Epithelial cell of alveolus of lung (primary cell): Measurements from ENCODE around the gene ZFP69B. TPM values are rescaled to one million over a fixed set of nuclear protein-coding genes. Genes with fewer than 3 reads are reported as not detected.

ENCODE experiments used
- total RNA-seq: library from RNA; depleted of rRNA; stranded (reverse); fragments of >200 nt; gene quantifications from 2 replicates; pipeline ENCODE4 v1.2.1, GENCODE V29; 2015

The ZFP69B gene
- 0.32 and 4.5 TPM in 2 replicates for total RNA-seq

GRCh38 chr1:40449684-40450494, at the start of gene ZFP69B:
Gene ZFP69B, plus strand, starts transcription at chr1:40450476. Its CDS starts 486 bp downstream, at chr1:40450962.

DNA sequence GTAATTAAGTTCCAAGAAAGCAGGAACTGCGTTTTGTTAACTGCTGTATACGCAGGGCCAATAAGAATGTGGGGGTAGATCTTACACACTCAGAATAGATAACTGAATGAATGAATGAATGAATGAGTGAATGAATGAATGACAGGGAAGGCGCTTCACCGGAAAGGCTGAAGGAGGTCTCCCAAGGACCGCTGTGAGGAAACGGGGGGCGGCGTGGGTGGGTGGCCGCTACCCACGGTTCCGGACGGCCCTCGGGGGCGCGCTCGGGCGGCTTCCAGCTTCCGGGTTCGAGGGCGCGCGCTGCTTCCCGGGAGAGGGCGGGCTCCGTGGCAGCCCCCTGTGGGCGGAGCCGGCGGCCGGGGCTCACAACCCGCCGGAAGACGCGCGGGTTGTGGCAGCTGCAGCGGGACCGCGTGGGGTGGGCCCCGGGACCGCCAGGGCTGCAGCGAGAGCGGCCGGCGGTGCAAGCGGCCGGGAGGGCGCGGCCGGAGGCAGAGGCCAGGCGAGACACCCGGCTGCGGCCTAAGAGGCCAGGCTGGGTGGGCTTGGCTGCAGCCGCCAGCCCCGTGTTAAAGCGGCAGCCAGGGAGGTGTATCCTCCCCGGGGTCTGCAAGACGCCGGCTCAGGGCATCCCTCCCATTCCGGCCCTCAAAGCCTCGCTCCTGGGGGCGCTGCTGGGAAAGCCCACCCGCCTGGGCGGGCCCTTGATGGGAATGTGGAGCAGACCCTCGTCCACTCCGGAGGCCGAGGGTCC, 26.8 kb downstream of the ZFP69B start, which contains the start of gene ZFP69:
TSS of gene ZFP69 (plus strand) at position 367 of the 754 bp plus-strand sequence. CDS start 2,072 bp downstream, outside the sequence.

GRCh38 chr1:40508375-40509341, 58.4 kb downstream of the ZFP69B start, which contains the start of gene EXO5:
Gene EXO5, plus strand, starts transcription at chr1:40508767. Its CDS starts 5,778 bp downstream, at chr1:40514545.

Other genes starting within 250 kb of the ZFP69B start
- gene TMCO2, start 202.5 kb upstream of the ZFP69B start, total RNA-seq: not detected in 2 replicates
- 35.9 and 41.8 TPM in 2 replicates for gene ZMPSTE24, start 192.2 kb upstream of the ZFP69B start, total RNA-seq
- gene COL9A2, start 133.2 kb upstream of the ZFP69B start, total RNA-seq: 3.4 and 10.5 TPM in 2 replicates
- gene SMAP2, start 76.7 kb upstream of the ZFP69B start, total RNA-seq: 21.3 and 22.0 TPM in 2 replicates
- 3.0 TPM in 2 replicates for gene ZFP69, start 26.8 kb downstream of the ZFP69B start, total RNA-seq
- gene EXO5, start 58.3 kb downstream of the ZFP69B start, total RNA-seq: 9.1 and 25.4 TPM in 2 replicates
- gene ZNF684, start 81.2 kb downstream of the ZFP69B start, total RNA-seq: 4.6 and 5.0 TPM in 2 replicates
- gene RIMS3, start 215.2 kb downstream of the ZFP69B start, total RNA-seq: 0.16 and 0.52 TPM in 2 replicates
- gene NFYC, start 241.2 kb downstream of the ZFP69B start, total RNA-seq: 32.7 and 38.5 TPM in 2 replicates